Measurements from ENCODE around the gene GMNN.
"Not testable (repeated sequence)": the region's sequence is repeated elsewhere in the genome, so short reads cannot be mapped to it uniquely, and the experiment has no call there.

- TF ChIP-seq POLR2A, CTCF (IDR thresholded peaks at IDR 0.05): not testable (repeated sequence)
Observed at GRCh38 chr6:24731456-24732134, 43.1 kb upstream of the GMNN start.
